ENCODE results near the gene ELP4.

GRCh38 chr11:31809857-31810778 is 300.6 kb downstream of the ELP4 start:
- TF ChIP-seq POLR2A (IDR thresholded peaks at IDR 0.05; ENCODE audit: borderline replicate concordance, extremely low read depth, insufficient read depth, insufficient read length), result no peak
- TF ChIP-seq, protein P1, sequence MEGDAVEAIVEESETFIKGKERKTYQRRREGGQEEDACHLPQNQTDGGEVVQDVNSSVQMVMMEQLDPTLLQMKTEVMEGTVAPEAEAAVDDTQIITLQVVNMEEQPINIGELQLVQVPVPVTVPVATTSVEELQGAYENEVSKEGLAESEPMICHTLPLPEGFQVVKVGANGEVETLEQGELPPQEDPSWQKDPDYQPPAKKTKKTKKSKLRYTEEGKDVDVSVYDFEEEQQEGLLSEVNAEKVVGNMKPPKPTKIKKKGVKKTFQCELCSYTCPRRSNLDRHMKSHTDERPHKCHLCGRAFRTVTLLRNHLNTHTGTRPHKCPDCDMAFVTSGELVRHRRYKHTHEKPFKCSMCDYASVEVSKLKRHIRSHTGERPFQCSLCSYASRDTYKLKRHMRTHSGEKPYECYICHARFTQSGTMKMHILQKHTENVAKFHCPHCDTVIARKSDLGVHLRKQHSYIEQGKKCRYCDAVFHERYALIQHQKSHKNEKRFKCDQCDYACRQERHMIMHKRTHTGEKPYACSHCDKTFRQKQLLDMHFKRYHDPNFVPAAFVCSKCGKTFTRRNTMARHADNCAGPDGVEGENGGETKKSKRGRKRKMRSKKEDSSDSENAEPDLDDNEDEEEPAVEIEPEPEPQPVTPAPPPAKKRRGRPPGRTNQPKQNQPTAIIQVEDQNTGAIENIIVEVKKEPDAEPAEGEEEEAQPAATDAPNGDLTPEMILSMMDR (IDR thresholded peaks at IDR 0.05 in 2 of 3, conservative IDR thresholded peaks at IDR 0.05 in 1 of 3; ENCODE audit: borderline replicate concordance in 1 of 3, insufficient read depth in 1 of 3, low read depth in 2 of 3, low read length in 2 of 3), result no peak
- TF ChIP-seq, protein P2, sequence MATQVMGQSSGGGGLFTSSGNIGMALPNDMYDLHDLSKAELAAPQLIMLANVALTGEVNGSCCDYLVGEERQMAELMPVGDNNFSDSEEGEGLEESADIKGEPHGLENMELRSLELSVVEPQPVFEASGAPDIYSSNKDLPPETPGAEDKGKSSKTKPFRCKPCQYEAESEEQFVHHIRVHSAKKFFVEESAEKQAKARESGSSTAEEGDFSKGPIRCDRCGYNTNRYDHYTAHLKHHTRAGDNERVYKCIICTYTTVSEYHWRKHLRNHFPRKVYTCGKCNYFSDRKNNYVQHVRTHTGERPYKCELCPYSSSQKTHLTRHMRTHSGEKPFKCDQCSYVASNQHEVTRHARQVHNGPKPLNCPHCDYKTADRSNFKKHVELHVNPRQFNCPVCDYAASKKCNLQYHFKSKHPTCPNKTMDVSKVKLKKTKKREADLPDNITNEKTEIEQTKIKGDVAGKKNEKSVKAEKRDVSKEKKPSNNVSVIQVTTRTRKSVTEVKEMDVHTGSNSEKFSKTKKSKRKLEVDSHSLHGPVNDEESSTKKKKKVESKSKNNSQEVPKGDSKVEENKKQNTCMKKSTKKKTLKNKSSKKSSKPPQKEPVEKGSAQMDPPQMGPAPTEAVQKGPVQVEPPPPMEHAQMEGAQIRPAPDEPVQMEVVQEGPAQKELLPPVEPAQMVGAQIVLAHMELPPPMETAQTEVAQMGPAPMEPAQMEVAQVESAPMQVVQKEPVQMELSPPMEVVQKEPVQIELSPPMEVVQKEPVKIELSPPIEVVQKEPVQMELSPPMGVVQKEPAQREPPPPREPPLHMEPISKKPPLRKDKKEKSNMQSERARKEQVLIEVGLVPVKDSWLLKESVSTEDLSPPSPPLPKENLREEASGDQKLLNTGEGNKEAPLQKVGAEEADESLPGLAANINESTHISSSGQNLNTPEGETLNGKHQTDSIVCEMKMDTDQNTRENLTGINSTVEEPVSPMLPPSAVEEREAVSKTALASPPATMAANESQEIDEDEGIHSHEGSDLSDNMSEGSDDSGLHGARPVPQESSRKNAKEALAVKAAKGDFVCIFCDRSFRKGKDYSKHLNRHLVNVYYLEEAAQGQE (IDR thresholded peaks at IDR 0.05; ENCODE audit: low read depth), result no peak
- no peak for TF ChIP-seq ZNF274 (IDR thresholded peaks at IDR 0.05; ENCODE audit: low read depth, low read length)
- no peak for TF ChIP-seq EZH2 (IDR thresholded peaks at IDR 0.05)
- TF ChIP-seq RAD21 (IDR thresholded peaks at IDR 0.05; ENCODE audit: low read depth), result no peak
- TF ChIP-seq SP1 (IDR thresholded peaks at IDR 0.05; ENCODE audit: low read depth), result no peak
- peak; percentile 67 for TF ChIP-seq ZFX (IDR thresholded peaks at IDR 0.05)
- no peak for TF ChIP-seq EZH2phosphoT487 (IDR thresholded peaks at IDR 0.05; ENCODE audit: borderline replicate concordance)
- TF ChIP-seq SIN3A (IDR thresholded peaks at IDR 0.05; ENCODE audit: low read depth), result 0 out of 2 replicates have a peak, but pooled peaks have one; percentile 7
- no peak for TF ChIP-seq POLR2AphosphoS5 (IDR thresholded peaks at IDR 0.05; ENCODE audit: low read depth, low read length)
- no peak for TF ChIP-seq EGR1 (IDR thresholded peaks at IDR 0.05; ENCODE audit: low read depth)
- TF ChIP-seq, protein P3, sequence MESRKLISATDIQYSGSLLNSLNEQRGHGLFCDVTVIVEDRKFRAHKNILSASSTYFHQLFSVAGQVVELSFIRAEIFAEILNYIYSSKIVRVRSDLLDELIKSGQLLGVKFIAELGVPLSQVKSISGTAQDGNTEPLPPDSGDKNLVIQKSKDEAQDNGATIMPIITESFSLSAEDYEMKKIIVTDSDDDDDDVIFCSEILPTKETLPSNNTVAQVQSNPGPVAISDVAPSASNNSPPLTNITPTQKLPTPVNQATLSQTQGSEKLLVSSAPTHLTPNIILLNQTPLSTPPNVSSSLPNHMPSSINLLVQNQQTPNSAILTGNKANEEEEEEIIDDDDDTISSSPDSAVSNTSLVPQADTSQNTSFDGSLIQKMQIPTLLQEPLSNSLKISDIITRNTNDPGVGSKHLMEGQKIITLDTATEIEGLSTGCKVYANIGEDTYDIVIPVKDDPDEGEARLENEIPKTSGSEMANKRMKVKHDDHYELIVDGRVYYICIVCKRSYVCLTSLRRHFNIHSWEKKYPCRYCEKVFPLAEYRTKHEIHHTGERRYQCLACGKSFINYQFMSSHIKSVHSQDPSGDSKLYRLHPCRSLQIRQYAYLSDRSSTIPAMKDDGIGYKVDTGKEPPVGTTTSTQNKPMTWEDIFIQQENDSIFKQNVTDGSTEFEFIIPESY (IDR thresholded peaks at IDR 0.05; ENCODE audit: extremely low read depth, insufficient replicate concordance, low read length), result no peak

Data from HCT116 (cell line).